Ovary (tissue), 9 donors: ENCODE data around the gene UBXN6. TPM values are rescaled to one million over a fixed set of nuclear protein-coding genes. Genes with fewer than 3 reads are reported as not detected.

ENCODE experiments used
- DNase-seq, 5 donors: peaks; one replicate each; pipeline ENCODE4 v3.0.0-alpha.2; 2019 to 2020
- H3K27ac ChIP-seq, 2 donors: fragments of 200-600 bp; one replicate each; pipeline versions ENCODE4 v1.5.1 to v1.8.0; 2019 to 2022
- H3K27me3 ChIP-seq: fragments of 200-600 bp; one replicate; pipeline ENCODE4 v1.8.0; 2022
- H3K36me3 ChIP-seq: fragments of 200-600 bp; sonication (generic); one replicate; pipeline ENCODE4 v1.5.1; 2019
- H3K4me1 ChIP-seq: one replicate; pipeline ENCODE4 v1.8.1; 2013; ENCODE audit warnings: mild to moderate bottlenecking, moderate library complexity; ENCODE audit not compliant: insufficient read depth
- H3K4me3 ChIP-seq: fragments of 200-600 bp; sonication (generic); one replicate; pipeline ENCODE4 v1.5.1; 2017
- H3K9me3 ChIP-seq, 2 donors: fragments of 200-600 bp in 1 of 2; sonication (generic) in 1 of 2; one replicate each; pipeline versions ENCODE4 v1.5.1 to v1.8.1; 2013 to 2019; ENCODE audit warnings: mild to moderate bottlenecking in 1 of 2, moderate library complexity in 1 of 2
- EP300 ChIP-seq: sonication (generic); formaldehyde crosslinking; IDR thresholded peaks from one replicate; pipeline ENCODE4 v1.6.1; 2017; ENCODE audit warnings: antibody characterized with exemption
- POLR2A ChIP-seq: fragments of 450-650 bp; IDR thresholded peaks from one replicate; pipeline ENCODE4 v1.6.1; 2017; ENCODE audit warnings: antibody characterized with exemption, mild to moderate bottlenecking, moderate library complexity
- WGBS, 3 donors: extraction: QIAGEN DNeasy Blood & Tissue Kit in 1 of 3; methylation state at CpG; one replicate each; pipeline versions ENCODE4 v1.1.5 to v1.1.7; 2013 to 2017; 5-methylcytosine and 5-hydroxymethylcytosine counted together
- intact Hi-C, 4 donors: fragments of 100-400 bp; cut with DNase I; formaldehyde crosslinking; loops; one replicate each; pipeline versions ENCODE4 v1.11.0 to v1.15.1; 2022 to 2023
- polyA plus RNA-seq, 2 donors: library from polyadenylated mRNA; stranded (reverse); fragments of 200-250 nt in 1 of 2; fragments of 350-450 nt in 1 of 2; fragmentation: Illumina TruSeq in 1 of 2; extraction: RNeasy Lipid Tissue Mini Kit (QIAGEN cat#74804) in 1 of 2; gene quantifications; one replicate each; pipeline ENCODE4 v1.2.3, GENCODE V29; 2013 to 2014
- total RNA-seq, 7 donors: library from RNA; depleted of rRNA in 2 of 7; stranded (reverse); fragments of >200 nt in 2 of 7; fragmentation: NEBNext Ultra II Directional in 3 of 7; extraction: Animal tissue kit (Norgen Biotek cat#: 25700) in 3 of 7; gene quantifications; one replicate each; pipeline versions ENCODE4 v1.1.0 to v1.2.4, GENCODE V29; 2016 to 2023
- TF ChIP-seq, protein P1 (sequence below), 3 donors: fragments of 450-650 bp in 2 of 3; fragments of 200-600 bp in 1 of 3; IDR thresholded peaks; one replicate each; pipeline versions ENCODE4 v1.5.1 to v1.8.0; 2016 to 2022; ENCODE audit warnings: antibody characterized with exemption in 3 of 3, mild to moderate bottlenecking in 1 of 3
- donor health status: DM: no; HTN: no; CAD: no; lungs with moderate emphysema.
- donor health status: DM: no; HTN: no; CAD: no.
- donor health status: Bipolar disorder and iron deficiency.
- donor health status: DM: yes; HTN: yes; CAD: no.
- donor health status: DM: no; HTN: no; CAD: no.
- donor health status: DM: yes; HTN: yes; CAD: no.

UBXN6 gene
- total and polyA plus RNA-seq, 9 donors = 19.3 to 170 (median 133) TPM

GRCh38 chr19:4434391-4434790 is 23.2 kb downstream of the UBXN6 start:
- H3K27ac ChIP-seq = no peak overlapping the region
- intact Hi-C loops = no loop called here
- no peak overlapping the region for H3K4me3 ChIP-seq
- WGBS, 3 donors = 92 to 94% (median 94%) methylated on average over 9 of the region's 9 CpGs
- TF ChIP-seq EP300 (no peak), POLR2A (no peak)
- TF ChIP-seq, protein P1, sequence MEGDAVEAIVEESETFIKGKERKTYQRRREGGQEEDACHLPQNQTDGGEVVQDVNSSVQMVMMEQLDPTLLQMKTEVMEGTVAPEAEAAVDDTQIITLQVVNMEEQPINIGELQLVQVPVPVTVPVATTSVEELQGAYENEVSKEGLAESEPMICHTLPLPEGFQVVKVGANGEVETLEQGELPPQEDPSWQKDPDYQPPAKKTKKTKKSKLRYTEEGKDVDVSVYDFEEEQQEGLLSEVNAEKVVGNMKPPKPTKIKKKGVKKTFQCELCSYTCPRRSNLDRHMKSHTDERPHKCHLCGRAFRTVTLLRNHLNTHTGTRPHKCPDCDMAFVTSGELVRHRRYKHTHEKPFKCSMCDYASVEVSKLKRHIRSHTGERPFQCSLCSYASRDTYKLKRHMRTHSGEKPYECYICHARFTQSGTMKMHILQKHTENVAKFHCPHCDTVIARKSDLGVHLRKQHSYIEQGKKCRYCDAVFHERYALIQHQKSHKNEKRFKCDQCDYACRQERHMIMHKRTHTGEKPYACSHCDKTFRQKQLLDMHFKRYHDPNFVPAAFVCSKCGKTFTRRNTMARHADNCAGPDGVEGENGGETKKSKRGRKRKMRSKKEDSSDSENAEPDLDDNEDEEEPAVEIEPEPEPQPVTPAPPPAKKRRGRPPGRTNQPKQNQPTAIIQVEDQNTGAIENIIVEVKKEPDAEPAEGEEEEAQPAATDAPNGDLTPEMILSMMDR (IDR thresholded peaks at IDR 0.05) = no peak
- H3K9me3 ChIP-seq = no peaks in the 10 kb centered on the region
- no peaks in the 10 kb centered on the region for H3K36me3 ChIP-seq
- DNase-seq = no peak
- no peaks in the 10 kb centered on the region for H3K4me1 ChIP-seq
- no peaks in the 10 kb centered on the region for H3K27me3 ChIP-seq

DNA sequence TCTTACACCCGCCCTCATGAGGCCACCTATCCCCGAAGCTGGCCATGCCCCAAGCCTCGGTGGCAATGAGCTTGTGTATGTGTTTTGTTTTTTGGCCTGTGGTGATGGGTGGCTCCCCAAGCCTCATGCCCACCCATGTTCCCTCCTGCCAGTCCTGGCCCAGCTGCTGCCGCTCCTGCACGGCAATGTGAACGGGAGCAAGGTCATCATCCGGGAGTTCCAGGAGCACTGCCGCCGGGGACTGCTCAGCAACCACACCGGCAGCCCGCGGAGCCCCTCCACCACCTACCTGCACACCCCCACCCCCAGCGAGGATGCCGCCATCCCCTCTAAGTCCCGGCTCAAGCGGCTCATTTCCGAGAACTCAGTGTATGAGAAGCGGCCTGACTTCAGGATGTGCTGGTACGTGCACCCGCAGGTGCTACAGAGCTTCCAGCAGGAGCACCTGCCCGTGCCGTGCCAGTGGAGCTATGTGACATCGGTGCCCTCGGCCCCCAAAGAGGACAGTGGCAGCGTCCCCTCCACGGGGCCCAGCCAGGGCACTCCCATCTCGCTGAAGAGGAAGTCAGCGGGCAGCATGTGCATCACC is 24.6 kb downstream of the UBXN6 start:
- WGBS, 3 donors = 92 to 94% (median 93%) methylated on average over 28 of the region's 28 CpGs
- intact Hi-C loops = no loop called here

DNA sequence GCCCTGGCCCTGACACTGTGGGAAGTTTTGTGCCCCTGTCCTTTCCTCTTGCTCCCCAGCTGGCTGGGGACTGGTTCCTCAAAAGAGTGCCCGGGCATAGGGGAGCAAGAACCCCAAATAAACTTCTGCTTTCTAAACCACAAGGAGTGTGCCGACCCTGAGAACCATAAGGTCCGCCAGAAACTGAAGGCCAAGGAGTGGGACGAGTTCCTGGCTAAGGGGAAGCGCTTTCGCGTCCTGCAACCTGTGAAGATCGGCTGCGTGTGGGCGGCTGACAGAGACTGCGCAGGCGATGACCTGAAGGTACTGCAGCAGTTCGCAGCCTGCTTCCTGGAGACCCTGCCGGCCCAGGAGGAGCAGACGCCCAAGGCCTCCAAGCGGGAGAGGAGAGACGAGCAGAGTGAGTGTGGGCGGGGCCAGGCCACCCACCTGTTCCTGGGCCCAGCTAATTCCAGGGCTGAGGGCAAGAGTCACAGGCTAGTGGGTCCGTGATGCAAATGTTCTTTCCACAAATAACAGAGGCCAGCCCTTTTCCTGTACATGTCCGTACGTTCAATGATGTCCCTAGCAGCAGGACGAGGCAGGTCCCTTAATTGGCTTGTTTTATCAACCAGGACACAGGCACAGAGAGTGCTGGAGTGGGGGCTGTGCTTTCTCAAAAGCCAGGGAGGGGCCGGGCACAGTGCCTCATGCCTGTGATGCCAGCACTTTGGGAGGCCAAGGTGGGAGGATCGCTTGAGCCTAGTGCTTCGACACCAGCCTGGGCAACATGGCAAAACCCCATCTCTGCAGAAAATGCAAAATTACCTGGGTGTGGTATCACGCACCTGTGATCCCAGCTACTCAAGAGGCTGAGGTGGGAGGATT is 25.6 kb downstream of the UBXN6 start:
- no peak for TF ChIP-seq EP300
- TF ChIP-seq, protein P1 (IDR thresholded peaks at IDR 0.05) = no peak
- no peak for TF ChIP-seq POLR2A
- Histone ChIP-seq H3K4me1 (no peaks in the 10 kb centered on the region), H3K27ac (no peak overlapping the region), H3K27me3 (no peaks in the 10 kb centered on the region), H3K9me3 (no peaks in the 10 kb centered on the region), H3K4me3 (no peak overlapping the region), H3K36me3 (no peaks in the 10 kb centered on the region)
- intact Hi-C loops = no loop called here
- WGBS, 3 donors = 49 to 65% (median 50%) methylated on average over 22 to 26 of the region's 26 CpGs
- peak in 1 of 5 donors; percentile 59 for DNase-seq

More for the DNA sequence above, 24.6 kb downstream of the UBXN6 start:
- Histone ChIP-seq H3K36me3 (no peaks in the 10 kb centered on the region), H3K4me3 (no peak overlapping the region), H3K27ac (no peak overlapping the region), H3K9me3 (no peaks in the 10 kb centered on the region), H3K27me3 (no peaks in the 10 kb centered on the region), H3K4me1 (no peaks in the 10 kb centered on the region)
- DNase-seq = no peak
- TF ChIP-seq POLR2A = no peak
- no peak for TF ChIP-seq EP300

DNA sequence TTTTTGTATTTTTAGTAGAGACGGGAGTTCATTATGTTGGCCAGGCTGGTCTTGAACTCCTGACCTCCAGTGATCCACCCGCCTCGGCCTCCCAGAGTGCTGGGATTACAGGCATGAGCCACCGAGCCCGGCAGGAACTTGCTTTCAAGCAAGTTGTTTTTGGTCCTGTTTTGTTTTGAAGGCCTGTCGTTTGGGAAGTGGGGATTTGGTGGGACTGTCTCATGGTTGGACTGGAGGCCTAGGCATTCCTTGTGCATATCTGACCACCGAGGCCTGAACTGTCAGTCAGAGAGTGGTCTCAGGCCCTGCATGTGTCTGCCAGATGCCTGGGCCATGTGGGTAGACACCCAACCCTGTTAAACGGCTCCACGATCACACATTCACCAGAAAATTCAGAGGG is 26.3 kb downstream of the UBXN6 start:
- 80 to 88% (median 83%) methylated on average over 9 of the region's 9 CpGs for WGBS, 3 donors
- Histone ChIP-seq H3K4me1 (no peaks in the 10 kb centered on the region), H3K4me3 (no peak overlapping the region), H3K27ac (no peak overlapping the region), H3K36me3 (no peaks in the 10 kb centered on the region), H3K9me3 (no peaks in the 10 kb centered on the region), H3K27me3 (no peaks in the 10 kb centered on the region)
- no peak for DNase-seq
- intact Hi-C loops = no loop called here
- TF ChIP-seq, protein P1 (IDR thresholded peaks at IDR 0.05) = no peak
- TF ChIP-seq POLR2A (no peak), EP300 (no peak)

DNA sequence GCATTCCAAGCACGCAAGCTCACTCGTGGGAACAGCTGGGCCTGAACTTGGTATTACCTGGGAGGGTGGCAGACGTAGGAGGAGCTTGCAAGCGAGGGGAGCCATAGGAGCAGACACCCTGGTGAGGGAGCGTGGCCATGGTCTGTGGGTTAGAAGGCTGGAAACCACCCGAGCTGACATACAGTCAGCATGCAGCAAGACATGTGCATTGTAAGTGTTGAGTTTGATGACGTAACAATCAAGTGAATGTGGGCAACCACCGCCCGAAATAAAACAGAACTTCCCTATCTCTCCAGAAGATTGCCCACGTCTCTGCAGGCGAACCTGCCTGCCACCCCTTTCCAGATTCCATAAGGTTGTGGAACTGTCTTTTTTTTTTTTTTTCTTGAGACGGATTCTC is 26.8 kb downstream of the UBXN6 start:
- Histone ChIP-seq H3K27ac (no peak overlapping the region), H3K36me3 (no peaks in the 10 kb centered on the region), H3K27me3 (no peaks in the 10 kb centered on the region), H3K9me3 (no peaks in the 10 kb centered on the region), H3K4me3 (no peak overlapping the region), H3K4me1 (no peaks in the 10 kb centered on the region)
- WGBS, 3 donors = 92 to 94% (median 93%) methylated on average over 12 of the region's 12 CpGs
- TF ChIP-seq EP300 = no peak
- no peak for TF ChIP-seq POLR2A
- TF ChIP-seq, protein P1 (IDR thresholded peaks at IDR 0.05) = no peak
- intact Hi-C loops = no loop called here
- no peak for DNase-seq
